ENCODE measurements around the gene UPK1B. TPM values are rescaled to one million over a fixed set of nuclear protein-coding genes. Genes with fewer than 3 reads are reported as not detected.
A peak's percentile ranks its signal among the peaks of the same experiment; 100 is the strongest.

UPK1B gene
- polyA plus RNA-seq, 2 of the 4 experiments (the other 2 are of a cell fraction): 7.1 to 36.7 TPM

- peak overlapping the region; percentile 19; the same call in 2 of the 3 replicates for H3K4me3 ChIP-seq
- ChIA-PET CTCF (interaction anchor here (0.7 to 1.7 kb wide), 6 partner anchors 9 to 142 kb away, joined by 3 to 6 read pairs (median 4); partner anchors contain the start of genes B4GALT4, IGSF11 and TEX55), POLR2A (interaction anchor here (1.7 kb wide), 1 partner anchor 65 kb away, joined by 8 read pairs; the partner anchor contains the start of gene B4GALT4)
- H3K4me2 ChIP-seq: peak overlapping the region; percentile 86
- FAIRE-seq (peak; percentile 95), ATAC-seq (peak; percentile 91), DNase-seq (ENCODE audit: low read depth in 1 of 2, low spot score in 1 of 2) (peak; percentile 76 to 96)
- peak in 1 of 2 experiments; percentile 36; a peak in 3 of 5 replicates for TF ChIP-seq RAD21 (conservative IDR thresholded peaks at IDR 0.05 in 1 of 2, IDR thresholded peaks at IDR 0.05 in 1 of 2)
- TF ChIP-seq ATOH8 (CRISPR knock-in tag; IDR thresholded peaks at IDR 0.05; ENCODE audit: low read depth): no peak
- peak; percentile 65; the same call in 1 of the 2 replicates for TF ChIP-seq GATA3 (IDR thresholded peaks at IDR 0.05; ENCODE audit: borderline replicate concordance)
- peak; percentile 26; the same call in 1 of the 2 replicates for TF ChIP-seq POLR2A (IDR thresholded peaks at IDR 0.05; ENCODE audit: low read length)
- peak; percentile 94 to 98 for TF ChIP-seq CEBPB (IDR thresholded peaks at IDR 0.05)
- no peak for TF ChIP-seq RFX5 (IDR thresholded peaks at IDR 0.05)
- no peak for TF ChIP-seq FOSL2 (IDR thresholded peaks at IDR 0.05)
- peak; percentile 76; the same call in 1 of the 2 replicates for TF ChIP-seq FOSL2 (CRISPR knock-in tag; IDR thresholded peaks at IDR 0.05)
- TF ChIP-seq ZC3H11A (IDR thresholded peaks at IDR 0.05): no peak
- peak; percentile 54 to 75; a peak in 3 of 5 replicates for TF ChIP-seq JUN (IDR thresholded peaks at IDR 0.05)
- TF ChIP-seq SREBF2 (IDR thresholded peaks at IDR 0.05): no peak
- TF ChIP-seq PHF8 (IDR thresholded peaks at IDR 0.05; ENCODE audit: borderline replicate concordance, low read depth): no peak
- no peak for TF ChIP-seq CHD2 (IDR thresholded peaks at IDR 0.05; ENCODE audit: low read length, partially characterized antibody)
- 0 out of 2 replicates have a peak, but pooled peaks have one; percentile 4 for TF ChIP-seq HOXB13 (CRISPR knock-in tag; IDR thresholded peaks at IDR 0.05; ENCODE audit: low read depth)
- TF ChIP-seq JUNB (IDR thresholded peaks at IDR 0.05): peak; percentile 68
- peak; percentile 26 to 59; a peak in 2 of 5 replicates for TF ChIP-seq EP300 (IDR thresholded peaks at IDR 0.05)
- TF ChIP-seq HMGXB4 (CRISPR knock-in tag; IDR thresholded peaks at IDR 0.05; ENCODE audit: borderline replicate concordance): no peak; the same call in 1 of the 2 replicates
- TF ChIP-seq MAX (IDR thresholded peaks at IDR 0.05): peak; percentile 54
- peak; percentile 35; the same call in 1 of the 3 replicates for TF ChIP-seq SMC3 (IDR thresholded peaks at IDR 0.05)
- 0 out of 2 replicates have a peak, but pooled peaks have one; percentile 25 for TF ChIP-seq MYC (IDR thresholded peaks at IDR 0.05; ENCODE audit: borderline replicate concordance, low read length)
- H3K4me1 ChIP-seq: peaks cover 63% of the 10 kb centered on the region
- H3K9me3 ChIP-seq: no peaks in the 10 kb centered on the region
- peak overlapping the region; percentile 91 to 96 for H3K27ac ChIP-seq
- WGBS (ENCODE audit: missing lambda C conversion rate): under 1% methylated on average over 10 of the region's 10 CpGs
These were observed 2.7 kb downstream of the UPK1B start for GRCh38 chr3:119175872-119176756.

GRCh38 chr3:119176778-119177177 lies 3.4 kb downstream of the UPK1B start:
- peak overlapping the region; percentile 19; the same call in 2 of the 3 replicates for H3K4me3 ChIP-seq
- CTCF ChIA-PET: interaction anchor here (0.6 to 1.7 kb wide), 6 partner anchors 23 to 142 kb away, joined by 3 to 6 read pairs (median 4); partner anchors contain the start of genes B4GALT4 and IGSF11
- POLR2A ChIA-PET: interaction anchor here (1.7 kb wide), 1 partner anchor 64 kb away, joined by 8 read pairs; the partner anchor contains the start of gene B4GALT4
- DNase-seq (ENCODE audit: low read depth in 1 of 2, low spot score in 1 of 2) (no peak), FAIRE-seq (no peak), ATAC-seq (no peak; a peak in 1 of 6 replicates)
- peaks cover 69% of the 10 kb centered on the region for H3K4me1 ChIP-seq
- TF ChIP-seq RNF2 (IDR thresholded peaks at IDR 0.05; ENCODE audit: borderline replicate concordance, low read depth): no peak
- no peak for TF ChIP-seq RFX5 (IDR thresholded peaks at IDR 0.05)
- no peak for TF ChIP-seq NR3C1 (IDR thresholded peaks at IDR 0.05)
- no peak for TF ChIP-seq EHMT2 (IDR thresholded peaks at IDR 0.05; ENCODE audit: low read depth)
- no peak for TF ChIP-seq GATA3 (IDR thresholded peaks at IDR 0.05; ENCODE audit: borderline replicate concordance)
- 0 out of 2 replicates have a peak, but pooled peaks have one; percentile 11 for TF ChIP-seq HEYL (CRISPR knock-in tag; IDR thresholded peaks at IDR 0.05)
- no peak for TF ChIP-seq JUNB (IDR thresholded peaks at IDR 0.05)
- TF ChIP-seq ZFP36 (IDR thresholded peaks at IDR 0.05; ENCODE audit: borderline replicate concordance, partially characterized antibody): no peak
- 0 out of 3 replicates have a peak, but pooled peaks have one; percentile 1 for TF ChIP-seq SMC3 (IDR thresholded peaks at IDR 0.05)
- no peak for TF ChIP-seq BHLHE40 (IDR thresholded peaks at IDR 0.05; ENCODE audit: low read depth, low read length)
- TF ChIP-seq NFE2L2 (conservative IDR thresholded peaks at IDR 0.05; ENCODE audit: low read length): no peak
- 0 out of 2 replicates have a peak, but pooled peaks have one; percentile 72 for TF ChIP-seq HOXA7 (CRISPR knock-in tag; IDR thresholded peaks at IDR 0.05)
- TF ChIP-seq MAX (IDR thresholded peaks at IDR 0.05): no peak
- peak; percentile 81 for TF ChIP-seq FOSB (CRISPR knock-in tag; IDR thresholded peaks at IDR 0.05)
- 0 out of 2 replicates have a peak, but pooled peaks have one; percentile 6 for TF ChIP-seq HMGXB4 (CRISPR knock-in tag; IDR thresholded peaks at IDR 0.05; ENCODE audit: borderline replicate concordance)
- 0 out of 2 replicates have a peak, but pooled peaks have one; percentile 12 for TF ChIP-seq HOXB13 (CRISPR knock-in tag; IDR thresholded peaks at IDR 0.05; ENCODE audit: low read depth)
- no peaks in the 10 kb centered on the region for H3K9me3 ChIP-seq
- H3K27ac ChIP-seq: peak overlapping the region; percentile 91 to 96
- WGBS (ENCODE audit: missing lambda C conversion rate): 21% methylated on average over 4 of the region's 4 CpGs
- H3K4me2 ChIP-seq: peak overlapping the region; percentile 86
